Astrocyte (in vitro differentiated cells and primary cell): ENCODE results near the gene MAPKBP1.

Source experiments
- EZH2 ChIP-seq: IDR thresholded peaks from 2 replicates; pipeline ENCODE4 v1.6.1; 2012; ENCODE audit warnings: mild to moderate bottlenecking, low read length, inconsistent platforms; ENCODE audit not compliant: insufficient read depth
- TF ChIP-seq, protein P1 (sequence below): IDR thresholded peaks from 2 replicates; pipeline ENCODE4 v1.5.1; 2011; ENCODE audit warnings: low read depth, mild to moderate bottlenecking, inconsistent platforms, low read length, moderate library complexity; ENCODE audit not compliant: insufficient read depth

DNA sequence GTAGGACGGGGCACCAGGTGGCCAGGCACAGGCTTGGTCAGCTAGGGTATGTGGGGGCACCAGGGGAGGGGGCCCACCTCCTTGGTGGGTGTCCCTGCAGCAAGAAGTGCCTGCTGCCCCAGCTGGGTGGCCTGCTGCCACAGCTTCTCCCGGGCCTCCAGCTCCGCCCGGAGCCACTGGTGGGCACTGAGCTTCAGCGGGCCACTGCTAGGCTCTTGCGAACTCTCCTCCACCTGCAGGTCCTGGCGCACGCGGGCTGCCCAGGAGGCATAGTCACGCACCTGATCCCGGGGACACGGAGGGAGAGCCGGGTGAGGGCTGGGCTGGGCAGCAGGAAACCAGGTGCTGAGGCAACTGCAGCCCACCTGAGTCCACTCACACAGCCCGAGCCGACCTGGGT, 94.0 kb downstream of the MAPKBP1 start:
- no peak for TF ChIP-seq EZH2
- TF ChIP-seq, protein P1, sequence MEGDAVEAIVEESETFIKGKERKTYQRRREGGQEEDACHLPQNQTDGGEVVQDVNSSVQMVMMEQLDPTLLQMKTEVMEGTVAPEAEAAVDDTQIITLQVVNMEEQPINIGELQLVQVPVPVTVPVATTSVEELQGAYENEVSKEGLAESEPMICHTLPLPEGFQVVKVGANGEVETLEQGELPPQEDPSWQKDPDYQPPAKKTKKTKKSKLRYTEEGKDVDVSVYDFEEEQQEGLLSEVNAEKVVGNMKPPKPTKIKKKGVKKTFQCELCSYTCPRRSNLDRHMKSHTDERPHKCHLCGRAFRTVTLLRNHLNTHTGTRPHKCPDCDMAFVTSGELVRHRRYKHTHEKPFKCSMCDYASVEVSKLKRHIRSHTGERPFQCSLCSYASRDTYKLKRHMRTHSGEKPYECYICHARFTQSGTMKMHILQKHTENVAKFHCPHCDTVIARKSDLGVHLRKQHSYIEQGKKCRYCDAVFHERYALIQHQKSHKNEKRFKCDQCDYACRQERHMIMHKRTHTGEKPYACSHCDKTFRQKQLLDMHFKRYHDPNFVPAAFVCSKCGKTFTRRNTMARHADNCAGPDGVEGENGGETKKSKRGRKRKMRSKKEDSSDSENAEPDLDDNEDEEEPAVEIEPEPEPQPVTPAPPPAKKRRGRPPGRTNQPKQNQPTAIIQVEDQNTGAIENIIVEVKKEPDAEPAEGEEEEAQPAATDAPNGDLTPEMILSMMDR, result no peak
